HG02973 (cell line): Measurements from ENCODE around the gene NMRK1.
A peak's percentile ranks its signal among the peaks of the same experiment; 100 is the strongest.

Experiments
- ATAC-seq: cut with Tn5 transposase; IDR thresholded peaks from one replicate; pipeline ENCODE4 v1.9.1; 2021; ENCODE audit warnings: moderate library complexity; ENCODE audit not compliant: unreplicated experiment

Gene NMRK1

GRCh38 chr9:75063556-75064305 lies 24.2 kb downstream of the NMRK1 start:
- ATAC-seq = no peak

- no peak for ATAC-seq
These were observed 26.8 kb downstream of the NMRK1 start for GRCh38 chr9:75061169-75061568.

GRCh38 chr9:75054368-75055001 lies 33.5 kb downstream of the NMRK1 start:
- no peak for ATAC-seq

GRCh38 chr9:75053869-75054268 lies 34.1 kb downstream of the NMRK1 start:
- peak; percentile 65 for ATAC-seq

GRCh38 chr9:75051285-75051684 lies 36.7 kb downstream of the NMRK1 start:
- ATAC-seq = no peak

GRCh38 chr9:75047506-75047905 lies 40.4 kb downstream of the NMRK1 start:
- no peak for ATAC-seq

- no peak for ATAC-seq
These were observed 41.1 kb downstream of the NMRK1 start for GRCh38 chr9:75046725-75047345.

- ATAC-seq = no peak
These were observed 46.9 kb downstream of the NMRK1 start for GRCh38 chr9:75041041-75041440.

GRCh38 chr9:75039801-75040200 lies 48.2 kb downstream of the NMRK1 start:
- ATAC-seq = no peak

- ATAC-seq = no peak
These were observed 48.9 kb downstream of the NMRK1 start for GRCh38 chr9:75039009-75039408.

GRCh38 chr9:75036793-75037192 lies 51.2 kb downstream of the NMRK1 start:
- ATAC-seq = no peak

- peak; percentile 58 for ATAC-seq
These were observed 54.0 kb downstream of the NMRK1 start for GRCh38 chr9:75033791-75034473.

GRCh38 chr9:75027187-75028107 lies 60.5 kb downstream of the NMRK1 start:
- ATAC-seq = peak; percentile 42

GRCh38 chr9:75023846-75024245 lies 64.1 kb downstream of the NMRK1 start:
- ATAC-seq = no peak

GRCh38 chr9:75019654-75020053 lies 68.3 kb downstream of the NMRK1 start:
- ATAC-seq = no peak

GRCh38 chr9:75019022-75019421 lies 68.9 kb downstream of the NMRK1 start:
- ATAC-seq = no peak

- no peak for ATAC-seq
These were observed 70.6 kb downstream of the NMRK1 start for GRCh38 chr9:75017378-75017777.

- ATAC-seq = no peak
These were observed 74.2 kb downstream of the NMRK1 start for GRCh38 chr9:75013735-75014134.
